Liver (tissue), 9 donors: Measurements from ENCODE around the gene EMC6. TPM values are rescaled to one million over a fixed set of nuclear protein-coding genes. Genes with fewer than 3 reads are reported as not detected.

Source experiments
- DNase-seq: peaks from one replicate; pipeline ENCODE4 v3.0.0-alpha.2; 2017; ENCODE audit warnings: low spot score
- H3K27ac ChIP-seq, 2 donors: one replicate each; pipeline ENCODE4 v1.7.0; 2013; ENCODE audit warnings: inconsistent platforms in 2 of 2, low read length in 2 of 2, control low read depth in 1 of 2, low read depth in 1 of 2, mild to moderate bottlenecking in 1 of 2
- H3K27me3 ChIP-seq, 4 donors: one replicate each; pipeline versions ENCODE4 v1.6.1 to v1.7.0; 2013; ENCODE audit warnings: low read length in 3 of 4, inconsistent platforms in 1 of 4, mild to moderate bottlenecking in 1 of 4, moderate library complexity in 1 of 4; ENCODE audit not compliant: control insufficient read depth in 4 of 4, insufficient read depth in 4 of 4
- H3K36me3 ChIP-seq, 4 donors: one replicate each; pipeline versions ENCODE4 v1.6.1 to v1.7.0; 2013; ENCODE audit warnings: low read length in 3 of 4, mild to moderate bottlenecking in 3 of 4, low read depth in 1 of 4, moderate library complexity in 1 of 4; ENCODE audit not compliant: control insufficient read depth in 4 of 4, insufficient read depth in 3 of 4
- H3K4me1 ChIP-seq, 4 donors: one replicate each; pipeline versions ENCODE4 v1.6.1 to v1.7.0; 2013; ENCODE audit warnings: low read length in 3 of 4, mild to moderate bottlenecking in 3 of 4, moderate library complexity in 1 of 4; ENCODE audit not compliant: control insufficient read depth in 4 of 4, insufficient read depth in 4 of 4
- H3K4me3 ChIP-seq, 3 donors: one replicate each; pipeline versions ENCODE4 v1.6.1 to v1.7.0; 2013; ENCODE audit warnings: low read length in 3 of 3, control low read depth in 1 of 3, low read depth in 1 of 3, mild to moderate bottlenecking in 1 of 3
- H3K9ac ChIP-seq, 2 donors: one replicate each; pipeline ENCODE4 v1.7.0; 2013; ENCODE audit warnings: low read length in 2 of 2, mild to moderate bottlenecking in 2 of 2, moderate library complexity in 2 of 2, control low read depth in 1 of 2, low read depth in 1 of 2
- H3K9me3 ChIP-seq, 4 donors: one replicate each; pipeline versions ENCODE4 v1.6.1 to v1.7.0; 2013; ENCODE audit warnings: low read length in 3 of 4; ENCODE audit not compliant: control insufficient read depth in 4 of 4
- ATF3 ChIP-seq: IDR thresholded peaks from 2 replicates; pipeline ENCODE4 v1.6.1; 2016; ENCODE audit warnings: antibody characterized with exemption
- FOXA2 ChIP-seq: IDR thresholded peaks from 2 replicates; pipeline ENCODE4 v1.6.1; 2016; ENCODE audit warnings: antibody characterized with exemption
- HNF4A ChIP-seq, 2 donors: conservative IDR thresholded peaks; 2 replicates each; pipeline ENCODE4 v1.6.1; 2016; ENCODE audit warnings: antibody characterized with exemption in 2 of 2, mild to moderate bottlenecking in 2 of 2
- HNF4G ChIP-seq: IDR thresholded peaks from 2 replicates; pipeline ENCODE4 v1.6.1; 2016; ENCODE audit warnings: antibody characterized with exemption
- JUND ChIP-seq, 2 donors: IDR thresholded peaks; 2 replicates each; pipeline ENCODE4 v1.6.1; 2016; ENCODE audit warnings: antibody characterized with exemption in 2 of 2
- RAD21 ChIP-seq, 2 donors: IDR thresholded peaks; 2 replicates each; pipeline ENCODE4 v1.6.1; 2016; ENCODE audit warnings: antibody characterized with exemption in 2 of 2, mild to moderate bottlenecking in 2 of 2
- REST ChIP-seq: IDR thresholded peaks from 2 replicates; pipeline ENCODE4 v1.6.1; 2016; ENCODE audit warnings: antibody characterized with exemption, mild to moderate bottlenecking
- SP1 ChIP-seq: IDR thresholded peaks from 2 replicates; pipeline ENCODE4 v1.6.1; 2018; ENCODE audit warnings: antibody characterized with exemption, mild to moderate bottlenecking
- TAF1 ChIP-seq: conservative IDR thresholded peaks from 2 replicates; pipeline ENCODE4 v1.6.1; 2016; ENCODE audit warnings: antibody characterized with exemption, mild to moderate bottlenecking
- ZBTB33 ChIP-seq: IDR thresholded peaks from 2 replicates; pipeline ENCODE4 v1.6.1; 2016; ENCODE audit warnings: antibody characterized with exemption
- WGBS: extraction: QIAGEN DNeasy Blood & Tissue Kit; methylation state at CpG from one replicate; pipeline ENCODE4 v1.1.7; 2013; 5-methylcytosine and 5-hydroxymethylcytosine counted together
- polyA plus RNA-seq, 2 donors: library from polyadenylated mRNA; stranded (reverse) in 1 of 2; unstranded in 1 of 2; fragments of 200-250 nt in 1 of 2; fragments of >200 nt in 1 of 2; fragmentation: Nextera tagmentation in 1 of 2; extraction: Ambion mirVana in 1 of 2; gene quantifications; one replicate each; pipeline versions ENCODE4 v1.2.1 to v1.2.3, GENCODE V29; 2013 to 2015
- total RNA-seq, 2 donors: library from RNA; depleted of rRNA; stranded (reverse); fragments of >200 nt; gene quantifications; one replicate each; pipeline ENCODE4 v1.2.3, GENCODE V29; 2014
- TF ChIP-seq, protein P1 (sequence below): IDR thresholded peaks from 2 replicates; pipeline ENCODE4 v1.6.1; 2016; ENCODE audit warnings: antibody characterized with exemption
- donor health status: healthy.
- donor health status: healthy.
- donor health status: healthy.
- donor health status: healthy.
- donor health status: healthy.

Gene EMC6
- total and polyA plus RNA-seq, 4 donors = 12.3 to 107 (median 47.6) TPM

DNA sequence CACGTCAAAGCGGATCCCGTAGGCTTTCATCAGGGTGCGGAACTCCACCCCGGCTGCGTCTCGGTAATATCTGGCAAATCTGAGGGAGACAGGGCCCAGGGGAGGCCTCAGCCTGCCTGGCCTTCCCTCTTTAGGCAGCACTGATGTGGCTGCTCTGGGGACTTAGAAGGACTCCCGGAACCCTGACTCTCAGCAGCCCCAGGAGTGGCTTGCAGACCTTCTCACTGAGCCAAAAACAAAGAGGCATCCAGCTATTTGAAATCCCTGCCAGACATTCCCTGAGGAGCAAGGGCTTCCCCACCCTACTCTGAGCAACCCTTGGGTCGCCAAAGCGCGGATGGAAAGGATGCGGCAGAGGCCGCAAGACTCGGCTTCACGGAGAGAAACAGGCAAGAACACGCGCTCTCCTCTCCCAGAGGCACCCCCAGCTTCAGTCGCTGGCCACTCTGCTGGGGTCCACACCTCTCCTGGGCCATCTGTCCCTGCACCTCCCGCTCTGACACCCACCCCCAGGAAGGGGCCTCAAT lies 19.5 kb downstream of the EMC6 start:
- Histone ChIP-seq H3K27ac (no peak overlapping the region), H3K9ac (no peak overlapping the region), H3K27me3 (no peaks in the 10 kb centered on the region), H3K4me3 (no peak overlapping the region), H3K9me3 (no peaks in the 10 kb centered on the region), H3K36me3 (no peaks in the 10 kb centered on the region), H3K4me1 (no peaks in the 10 kb centered on the region)
- TF ChIP-seq HNF4G = no peak
- TF ChIP-seq SP1 = no peak
- no peak for TF ChIP-seq HNF4A (conservative IDR thresholded peaks at IDR 0.05)
- TF ChIP-seq TAF1 = no peak
- no peak for TF ChIP-seq JUND (IDR thresholded peaks at IDR 0.05)
- TF ChIP-seq ATF3 = no peak
- TF ChIP-seq FOXA2 = no peak
- TF ChIP-seq, protein P1, sequence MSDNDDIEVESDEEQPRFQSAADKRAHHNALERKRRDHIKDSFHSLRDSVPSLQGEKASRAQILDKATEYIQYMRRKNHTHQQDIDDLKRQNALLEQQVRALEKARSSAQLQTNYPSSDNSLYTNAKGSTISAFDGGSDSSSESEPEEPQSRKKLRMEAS = no peak
- 61% methylated on average over 19 of the region's 19 CpGs for whole genome bisulfite sequencing
- no peak for DNase-seq

GRCh38 chr17:3688852-3689261 lies 20.2 kb downstream of the EMC6 start:
- no peak overlapping the region for H3K27ac ChIP-seq
- no peaks in the 10 kb centered on the region for H3K27me3 ChIP-seq

More at GRCh38 chr17:3688852-3689261, 20.2 kb downstream of the EMC6 start:
- H3K4me1 ChIP-seq = no peaks in the 10 kb centered on the region
- no peak for DNase-seq
- no peak overlapping the region for H3K4me3 ChIP-seq
- H3K36me3 ChIP-seq = no peaks in the 10 kb centered on the region
- WGBS = 81% methylated on average over 14 of the region's 14 CpGs
- no peak overlapping the region for H3K9ac ChIP-seq
- TF ChIP-seq HNF4A (conservative IDR thresholded peaks at IDR 0.05) (no peak), JUND (IDR thresholded peaks at IDR 0.05) (no peak), ZBTB33 (no peak), REST (no peak), RAD21 (IDR thresholded peaks at IDR 0.05) (no peak)
- H3K9me3 ChIP-seq = no peaks in the 10 kb centered on the region
